NT2/D1 (cell line): ENCODE measurements around the gene ATG2B.
"Not testable (repeated sequence)": the region's sequence is repeated elsewhere in the genome, so short reads cannot be mapped to it uniquely, and the experiment has no call there.

Experiments
- DNase-seq: peaks from one replicate; pipeline ENCODE4 v3.0.0-alpha.2; 2011; ENCODE audit warnings: low read depth, low spot score
- H3K27me3 ChIP-seq: 2 replicates; pipeline ENCODE4 v1.6.0; 2011; ENCODE audit warnings: mild to moderate bottlenecking; ENCODE audit not compliant: insufficient read length, insufficient read depth
- H3K36me3 ChIP-seq: 2 replicates; pipeline ENCODE4 v1.6.1; 2011; ENCODE audit warnings: mild to moderate bottlenecking, low read length, mixed read lengths; ENCODE audit not compliant: insufficient read depth, insufficient read length
- H3K4me1 ChIP-seq: 2 replicates; pipeline ENCODE4 v1.5.1; 2011; ENCODE audit not compliant: insufficient read depth, insufficient read length
- H3K4me3 ChIP-seq: 2 replicates; pipeline ENCODE4 v1.5.1; 2011; ENCODE audit warnings: low read depth; ENCODE audit not compliant: insufficient read length
- H3K9ac ChIP-seq: 2 replicates; pipeline ENCODE4 v1.6.0; 2011; ENCODE audit warnings: low read depth; ENCODE audit not compliant: insufficient read length
- H3K9me3 ChIP-seq: 2 replicates; pipeline ENCODE4 v1.5.1; 2011; ENCODE audit warnings: mild to moderate bottlenecking, low read length; ENCODE audit not compliant: insufficient read depth
- SUZ12 ChIP-seq: IDR thresholded peaks from 2 replicates; pipeline ENCODE4 v1.6.1; 2011; ENCODE audit not compliant: insufficient read length, insufficient read depth; ENCODE audit errors: extremely low read depth
- YY1 ChIP-seq: IDR thresholded peaks from 2 replicates; pipeline ENCODE4 v1.6.1; 2011; ENCODE audit not compliant: insufficient read length, insufficient read depth
- ZNF274 ChIP-seq: IDR thresholded peaks from 2 replicates; pipeline ENCODE4 v1.6.1; 2011; ENCODE audit warnings: mild to moderate bottlenecking, low read depth, low read length

Gene ATG2B

GRCh38 chr14:96251656-96252155 is 111.4 kb downstream of the ATG2B start:
- DNase-seq: no peak
- no peak overlapping the region for H3K4me3 ChIP-seq
- H3K36me3 ChIP-seq: no peaks in the 10 kb centered on the region
- peaks cover 10% of the 10 kb centered on the region for H3K4me1 ChIP-seq
- H3K9ac ChIP-seq: no peak overlapping the region
- no peaks in the 10 kb centered on the region for H3K9me3 ChIP-seq
- H3K27me3 ChIP-seq: no peaks in the 10 kb centered on the region
- no peak for TF ChIP-seq YY1
- no peak for TF ChIP-seq ZNF274
- no peak for TF ChIP-seq SUZ12

DNA sequence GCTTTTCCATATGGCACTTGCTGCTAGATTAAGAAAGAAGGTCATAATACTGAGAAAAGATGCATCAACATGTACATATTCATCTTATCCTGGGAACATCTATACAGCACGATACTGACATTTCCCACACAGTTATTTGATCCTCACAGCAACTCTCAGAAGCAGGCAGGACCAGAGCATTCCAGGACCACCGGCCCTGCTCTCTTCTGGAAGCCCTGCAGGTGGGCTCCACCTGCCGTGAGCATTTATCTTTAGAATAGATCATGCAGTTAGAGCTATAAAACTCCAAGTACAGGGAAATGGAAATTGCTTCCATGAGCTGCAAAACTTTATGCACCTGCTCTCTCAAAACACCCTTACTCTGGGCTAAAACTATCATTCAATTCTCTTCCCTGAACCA is 112.7 kb downstream of the ATG2B start:
- no peak overlapping the region for H3K4me3 ChIP-seq
- H3K9ac ChIP-seq: no peak overlapping the region
- H3K36me3 ChIP-seq: no peaks in the 10 kb centered on the region
- DNase-seq: no peak
- H3K9me3 ChIP-seq: no peaks in the 10 kb centered on the region
- H3K27me3 ChIP-seq: no peaks in the 10 kb centered on the region
- TF ChIP-seq ZNF274: no peak
- no peak for TF ChIP-seq YY1
- no peak for TF ChIP-seq SUZ12
- peaks cover 14% of the 10 kb centered on the region for H3K4me1 ChIP-seq

DNA sequence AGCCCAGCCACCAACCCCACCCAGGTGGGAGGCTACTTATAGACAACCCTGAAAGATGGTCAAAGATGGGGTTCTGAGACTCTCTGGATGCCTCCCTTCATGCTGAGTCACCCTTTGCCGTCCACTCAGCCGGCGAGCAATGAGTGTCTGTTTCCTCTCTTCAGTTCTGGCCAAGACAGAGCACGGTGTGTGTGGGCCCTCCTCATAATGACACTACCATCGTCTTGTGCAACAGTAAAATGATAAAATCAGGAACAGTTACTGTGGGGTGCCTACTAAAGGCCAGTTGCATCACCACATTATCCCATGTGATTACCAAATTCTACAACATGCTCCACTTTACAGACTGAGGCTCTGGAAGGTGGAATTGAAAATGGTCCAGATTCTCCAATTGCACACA is 114.1 kb downstream of the ATG2B start:
- Histone ChIP-seq H3K27me3 (no peaks in the 10 kb centered on the region), H3K4me1 (peaks cover 14% of the 10 kb centered on the region)
- no peak for DNase-seq

DNA sequence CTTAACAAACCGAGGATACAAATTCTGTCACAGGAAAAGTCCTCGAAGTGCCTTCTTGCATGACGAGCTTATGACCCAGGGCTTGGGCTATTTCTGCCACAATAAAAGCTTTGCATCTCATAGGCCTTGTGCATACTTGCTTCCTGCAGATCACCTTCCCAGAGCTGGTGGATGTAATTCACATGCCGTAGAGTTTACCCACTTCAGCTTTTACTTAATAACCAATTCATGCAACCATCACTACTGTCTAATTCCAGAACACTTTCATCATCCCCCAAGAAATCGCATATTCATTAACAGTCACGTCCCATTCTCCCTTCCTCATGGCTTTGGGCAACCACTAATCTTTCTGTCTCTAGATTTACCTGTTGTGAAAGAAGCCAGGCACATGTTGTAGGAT is 116.1 kb downstream of the ATG2B start:
- H3K36me3 ChIP-seq: no peaks in the 10 kb centered on the region
- no peaks in the 10 kb centered on the region for H3K27me3 ChIP-seq
- DNase-seq: no peak
- no peak for TF ChIP-seq YY1
- no peak for TF ChIP-seq SUZ12
- TF ChIP-seq ZNF274: no peak
- no peaks in the 10 kb centered on the region for H3K9me3 ChIP-seq
- peaks cover 4% of the 10 kb centered on the region for H3K4me1 ChIP-seq
- H3K4me3 ChIP-seq: no peak overlapping the region
- H3K9ac ChIP-seq: no peak overlapping the region

More for the DNA sequence above, 114.1 kb downstream of the ATG2B start:
- H3K9me3 ChIP-seq: no peaks in the 10 kb centered on the region
- H3K9ac ChIP-seq: no peak overlapping the region
- TF ChIP-seq SUZ12: no peak
- TF ChIP-seq YY1: no peak
- no peak for TF ChIP-seq ZNF274
- H3K36me3 ChIP-seq: no peaks in the 10 kb centered on the region
- no peak overlapping the region for H3K4me3 ChIP-seq

- no peak for DNase-seq
- H3K9ac ChIP-seq: no peak overlapping the region
Observed at GRCh38 chr14:96246539-96246847, 116.6 kb downstream of the ATG2B start.

GRCh38 chr14:96245710-96246538 is 117.2 kb downstream of the ATG2B start:
- Histone ChIP-seq H3K36me3 (no peaks in the 10 kb centered on the region), H3K27me3 (no peaks in the 10 kb centered on the region), H3K4me3 (no peak overlapping the region), H3K4me1 (peaks cover 4% of the 10 kb centered on the region), H3K9ac (no peak overlapping the region), H3K9me3 (no peaks in the 10 kb centered on the region)
- no peak for TF ChIP-seq SUZ12
- no peak for TF ChIP-seq ZNF274
- TF ChIP-seq YY1: no peak
- no peak for DNase-seq

More at GRCh38 chr14:96246539-96246847, 116.6 kb downstream of the ATG2B start:
- TF ChIP-seq ZNF274 (no peak), SUZ12 (no peak), YY1 (no peak)
- Histone ChIP-seq H3K4me1 (peaks cover 4% of the 10 kb centered on the region), H3K9me3 (no peaks in the 10 kb centered on the region), H3K4me3 (no peak overlapping the region), H3K27me3 (no peaks in the 10 kb centered on the region), H3K36me3 (no peaks in the 10 kb centered on the region)

GRCh38 chr14:96245074-96245473 is 118.1 kb downstream of the ATG2B start:
- not testable (repeated sequence) for H3K9me3 ChIP-seq, H3K36me3 ChIP-seq, H3K4me1 ChIP-seq, H3K27me3 ChIP-seq, H3K9ac ChIP-seq, DNase-seq, H3K4me3 ChIP-seq
